Karpas-422 (cell line): ENCODE measurements around the gene EEF1A2. TPM values are rescaled to one million over a fixed set of nuclear protein-coding genes. Genes with fewer than 3 reads are reported as not detected.

Experiments used
- DNase-seq: peaks from one replicate; pipeline ENCODE4 v3.0.0-alpha.2; 2015
- H2AFZ ChIP-seq: fragments of 200-600 bp; sonication (generic); 2 replicates; pipeline ENCODE4 v1.6.1; 2014; ENCODE audit warnings: antibody characterized with exemption, low read length, mixed read lengths
- H3K27ac ChIP-seq: fragments of 200-600 bp; sonication (generic); 2 replicates; pipeline ENCODE4 v1.5.1; 2014; ENCODE audit warnings: mild to moderate bottlenecking, low read length, moderate library complexity
- H3K27me3 ChIP-seq: fragments of 200-600 bp; sonication (generic); 2 replicates; pipeline ENCODE4 v1.6.1; 2014; ENCODE audit warnings: low read length, mixed read lengths
- H3K36me3 ChIP-seq: fragments of 200-600 bp; sonication (generic); 2 replicates; pipeline ENCODE4 v1.6.1; 2014; ENCODE audit warnings: low read length, mixed read lengths; ENCODE audit not compliant: insufficient read depth
- H3K4me1 ChIP-seq: fragments of 200-600 bp; sonication (generic); 2 replicates; pipeline ENCODE4 v1.6.1; 2014; ENCODE audit warnings: mild to moderate bottlenecking, low read length, mixed read lengths
- H3K4me2 ChIP-seq: fragments of 200-600 bp; sonication (generic); 2 replicates; pipeline ENCODE4 v1.6.1; 2014; ENCODE audit warnings: low read length, low read depth, mild to moderate bottlenecking; ENCODE audit not compliant: poor library complexity, severe bottlenecking
- H3K4me3 ChIP-seq: fragments of 200-600 bp; sonication (generic); 2 replicates; pipeline ENCODE4 v1.5.1; 2014; ENCODE audit warnings: mild to moderate bottlenecking, antibody characterized with exemption, low read length, mixed read lengths
- H3K79me2 ChIP-seq: fragments of 200-600 bp; sonication (generic); 2 replicates; pipeline ENCODE4 v1.6.1; 2014; ENCODE audit warnings: mild to moderate bottlenecking, low read length, mixed read lengths
- H3K9ac ChIP-seq: fragments of 200-600 bp; sonication (generic); 2 replicates; pipeline ENCODE4 v1.6.0; 2014; ENCODE audit warnings: low read length
- H3K9me2 ChIP-seq: fragments of 200-600 bp; sonication (generic), shearing (Covaris generic); replicated peaks from 2 replicates; pipeline ENCODE4 v1.6.0; 2014; ENCODE audit warnings: mild to moderate bottlenecking, low read length, moderate library complexity; ENCODE audit not compliant: insufficient read depth
- H3K9me3 ChIP-seq: fragments of 300-700, 200-600 bp; sonication (generic); 2 replicates; pipeline ENCODE4 v1.6.1; 2014; ENCODE audit warnings: low read length, mixed read lengths
- H4K20me1 ChIP-seq: fragments of 200-600 bp; sonication (generic); 2 replicates; pipeline ENCODE4 v1.6.1; 2014; ENCODE audit warnings: mild to moderate bottlenecking, antibody characterized with exemption, low read length, low read depth; ENCODE audit not compliant: insufficient read depth
- total RNA-seq: library from RNA; depleted of rRNA; stranded (reverse); fragments of >200 nt; shearing (Covaris generic); gene quantifications from 2 replicates; pipeline ENCODE4 v1.2.3, GENCODE V29; 2014; ENCODE audit warnings: low replicate concordance

EEF1A2 gene
- total RNA-seq, 1 experiment from 2014 or later, result 0.71 TPM

DNA sequence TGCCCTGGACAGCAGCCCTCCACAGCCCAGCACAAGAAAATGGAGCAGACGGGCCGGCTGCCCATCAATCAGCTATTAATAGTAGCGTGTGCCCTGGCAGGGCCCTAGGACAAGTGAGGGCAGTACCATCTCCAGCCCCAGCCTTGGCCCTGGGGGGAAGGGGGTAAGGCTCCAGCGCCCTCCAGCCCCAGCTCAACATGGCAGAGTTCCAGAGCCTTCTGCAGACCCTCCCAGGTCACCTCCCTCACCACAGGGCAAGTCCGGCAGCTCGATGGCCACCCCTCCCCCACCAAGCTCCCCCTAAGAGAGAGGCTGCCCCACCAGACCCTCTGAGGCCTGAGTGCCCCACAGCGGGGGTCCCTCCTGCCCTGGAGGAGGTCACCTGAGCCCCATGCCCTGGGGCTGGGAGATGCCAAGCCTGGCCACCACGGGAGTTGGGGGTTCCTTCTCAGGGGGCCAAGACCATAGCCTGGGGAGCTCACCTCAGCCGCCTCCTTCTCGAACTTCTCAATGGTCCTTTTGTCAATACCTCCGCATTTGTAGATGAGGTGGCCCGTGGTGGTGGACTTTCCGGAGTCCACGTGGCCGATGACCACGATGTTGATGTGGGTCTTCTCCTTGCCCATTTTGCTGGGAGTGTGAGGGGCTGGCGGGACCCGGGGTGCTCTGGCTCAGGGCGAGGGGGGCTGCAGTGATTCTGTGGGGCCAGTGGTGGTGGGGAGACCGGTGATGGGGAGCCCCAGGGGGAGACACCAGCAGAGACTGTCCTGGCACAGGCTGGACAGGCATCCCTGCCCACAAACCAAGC is 1.5 kb downstream of the EEF1A2 start:
- H3K4me2 ChIP-seq, result no peak overlapping the region

DNA sequence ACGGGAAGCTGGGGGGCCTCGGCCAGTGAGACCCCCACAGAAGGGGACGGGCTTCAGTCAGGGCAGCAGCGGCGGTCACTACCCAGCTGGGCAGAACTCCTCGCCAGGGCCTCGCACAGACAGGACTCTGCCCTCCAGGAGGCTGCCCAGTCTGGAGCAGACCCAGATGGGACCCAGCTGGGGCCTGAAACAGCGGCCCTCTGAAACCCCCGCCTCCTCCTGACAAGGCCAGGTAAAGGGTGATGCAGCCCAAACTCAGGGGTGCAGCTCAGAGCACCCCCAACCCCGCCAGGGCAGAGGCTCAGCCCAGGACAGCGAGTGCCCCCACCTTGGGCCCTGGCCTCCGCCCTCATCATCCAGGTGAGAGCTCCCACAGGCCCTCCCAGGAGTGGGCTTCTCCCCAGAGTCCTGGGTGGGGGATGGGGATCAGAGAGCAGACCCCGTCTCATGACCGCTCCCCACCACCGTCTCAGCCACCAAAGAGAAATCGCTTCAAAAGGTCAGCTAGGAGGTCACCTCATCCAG is 2.2 kb downstream of the EEF1A2 start:
- Histone ChIP-seq H3K9ac (no peak overlapping the region), H3K9me3 (no peaks in the 10 kb centered on the region), H3K4me3 (no peak overlapping the region), H2AFZ (no peak overlapping the region), H3K4me2 (no peak overlapping the region), H3K4me1 (peaks cover 3% of the 10 kb centered on the region), H3K9me2 (no peaks in the 10 kb centered on the region), H3K79me2 (no peaks in the 10 kb centered on the region), H3K27me3 (no peaks in the 10 kb centered on the region), H4K20me1 (no peaks in the 10 kb centered on the region; the same call in 1 of the 2 replicates), H3K27ac (no peak overlapping the region), H3K36me3 (no peaks in the 10 kb centered on the region)
- no peak for DNase-seq

More for the DNA sequence above, 1.5 kb downstream of the EEF1A2 start:
- Histone ChIP-seq H3K4me3 (no peak overlapping the region), H3K9ac (no peak overlapping the region), H3K27ac (no peak overlapping the region), H3K9me3 (no peaks in the 10 kb centered on the region), H2AFZ (no peak overlapping the region), H3K4me1 (peaks cover 10% of the 10 kb centered on the region), H3K79me2 (no peaks in the 10 kb centered on the region), H3K36me3 (no peaks in the 10 kb centered on the region), H3K9me2 (no peaks in the 10 kb centered on the region), H3K27me3 (no peaks in the 10 kb centered on the region), H4K20me1 (no peaks in the 10 kb centered on the region; the same call in 1 of the 2 replicates)
- DNase-seq, result no peak

DNA sequence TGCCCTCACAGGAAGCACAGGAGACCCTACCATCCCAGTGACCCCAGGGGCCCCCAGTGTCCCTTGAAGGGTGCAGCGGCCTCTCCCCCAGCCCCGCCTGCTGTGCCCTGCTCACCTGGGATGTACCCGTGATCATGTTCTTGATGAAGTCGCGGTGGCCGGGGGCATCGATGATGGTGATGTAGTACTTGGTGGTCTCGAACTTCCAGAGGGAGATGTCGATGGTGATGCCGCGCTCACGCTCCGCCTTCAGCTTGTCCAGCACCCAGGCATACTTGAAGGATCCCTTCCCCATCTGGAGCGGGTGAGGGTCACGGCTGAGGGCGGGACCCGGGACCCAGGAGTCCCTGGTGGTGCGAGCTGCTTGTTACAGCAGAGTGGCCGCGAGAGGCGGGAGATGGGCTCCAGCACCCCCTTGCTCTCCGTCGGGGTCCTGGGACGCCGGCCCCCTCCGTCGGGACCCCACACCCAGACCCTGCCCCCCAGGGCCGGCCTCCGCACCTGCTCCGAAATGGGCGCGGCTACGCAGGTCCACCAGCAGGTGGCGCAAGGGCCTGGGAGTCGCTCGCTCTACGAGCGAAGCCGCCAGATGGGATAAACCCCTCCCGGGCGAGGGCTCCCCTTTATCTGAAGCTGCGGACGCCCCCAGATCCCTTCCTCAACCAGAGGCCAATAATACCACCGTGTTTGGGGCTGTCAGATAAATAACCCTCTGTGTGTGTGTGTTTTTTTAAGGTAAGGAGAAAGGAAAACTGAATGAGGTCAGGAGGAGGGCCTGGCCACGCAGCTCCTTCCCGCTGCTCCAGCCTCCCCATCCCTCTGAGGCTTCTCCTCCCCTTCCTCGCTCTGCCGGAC is 2.9 kb downstream of the EEF1A2 start:
- Histone ChIP-seq H3K27ac (no peak overlapping the region), H2AFZ (no peak overlapping the region), H3K9me2 (no peaks in the 10 kb centered on the region), H3K4me3 (no peak overlapping the region), H3K79me2 (no peaks in the 10 kb centered on the region), H3K9ac (no peak overlapping the region), H3K4me1 (no peaks in the 10 kb centered on the region), H3K9me3 (no peaks in the 10 kb centered on the region), H3K27me3 (no peaks in the 10 kb centered on the region), H4K20me1 (no peaks in the 10 kb centered on the region; the same call in 1 of the 2 replicates), H3K4me2 (no peak overlapping the region), H3K36me3 (no peaks in the 10 kb centered on the region)
- DNase-seq, result peak; percentile 89

DNA sequence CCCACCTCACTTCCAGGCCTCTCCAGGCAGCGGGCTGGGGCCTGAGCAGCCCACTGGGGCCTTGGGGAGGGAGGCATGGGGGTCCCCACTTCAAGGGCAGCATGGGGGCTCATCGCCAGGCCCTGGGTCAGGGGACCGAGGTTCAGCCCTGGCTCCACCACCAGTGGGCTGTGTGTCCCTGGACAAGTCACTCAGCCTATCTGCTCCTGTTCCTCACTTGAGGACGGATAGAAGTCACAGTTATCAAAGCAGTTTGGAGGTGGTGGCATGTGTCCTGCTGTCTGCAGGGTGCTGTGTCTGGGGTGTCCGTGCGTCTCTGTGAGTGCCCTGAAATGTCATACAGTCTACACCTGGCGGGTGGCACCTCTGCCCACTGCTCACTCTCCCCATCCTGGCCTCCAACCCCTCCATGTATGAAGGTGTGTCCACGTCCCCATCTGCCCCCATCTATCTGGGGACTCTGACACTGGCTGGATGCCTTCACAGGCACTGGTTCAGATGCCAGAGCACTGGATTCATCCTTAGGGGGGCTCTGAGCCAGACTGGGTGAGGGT is 3.6 kb downstream of the EEF1A2 start:
- no peak overlapping the region for H2AFZ ChIP-seq
- H3K4me1 ChIP-seq, result no peaks in the 10 kb centered on the region
- no peaks in the 10 kb centered on the region for H3K79me2 ChIP-seq
- no peak for DNase-seq
- H3K36me3 ChIP-seq, result no peaks in the 10 kb centered on the region
- H3K9me3 ChIP-seq, result no peaks in the 10 kb centered on the region
- H3K9ac ChIP-seq, result no peak overlapping the region
- no peaks in the 10 kb centered on the region for H3K27me3 ChIP-seq
- no peak overlapping the region for H3K4me3 ChIP-seq
- no peak overlapping the region for H3K27ac ChIP-seq
- no peaks in the 10 kb centered on the region for H3K9me2 ChIP-seq
- H3K4me2 ChIP-seq, result no peak overlapping the region
- no peaks in the 10 kb centered on the region; the same call in 1 of the 2 replicates for H4K20me1 ChIP-seq

DNA sequence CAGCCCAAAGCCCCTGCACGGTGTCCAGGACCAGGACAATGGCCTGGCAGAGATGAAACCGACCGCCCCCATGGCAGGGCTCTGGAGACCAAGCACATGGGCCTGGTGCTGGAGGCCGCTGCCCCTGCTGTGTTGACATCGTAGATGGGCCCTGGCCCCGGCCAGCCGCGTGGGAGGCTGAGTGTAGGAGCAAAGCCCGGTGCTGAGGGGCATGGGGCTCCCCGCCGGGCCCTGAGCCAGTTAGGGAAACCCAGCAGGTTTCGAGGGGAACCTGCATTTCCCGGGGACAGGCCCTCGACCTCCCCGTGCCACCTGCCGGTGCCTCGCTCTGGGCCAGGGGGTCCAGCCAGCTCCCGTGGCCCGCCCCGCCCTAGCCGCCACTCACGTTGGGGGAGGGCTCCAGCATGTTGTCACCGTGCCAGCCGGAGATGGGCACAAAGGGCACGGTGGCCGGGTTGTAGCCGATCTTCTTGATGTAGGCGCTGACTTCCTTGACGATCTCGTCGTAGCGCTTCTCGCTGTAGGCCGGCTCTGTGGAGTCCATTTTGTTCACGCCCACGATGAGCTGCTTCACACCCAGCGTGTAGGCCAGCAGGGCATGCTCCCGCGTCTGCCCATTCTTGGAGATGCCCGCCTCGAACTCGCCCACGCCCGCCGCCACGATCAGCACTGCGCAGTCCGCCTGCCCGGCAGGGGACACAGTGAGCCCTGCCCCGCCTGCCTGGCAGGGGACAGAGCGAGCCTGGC is 4.3 kb downstream of the EEF1A2 start:
- no peaks in the 10 kb centered on the region; the same call in 1 of the 2 replicates for H4K20me1 ChIP-seq

DNA sequence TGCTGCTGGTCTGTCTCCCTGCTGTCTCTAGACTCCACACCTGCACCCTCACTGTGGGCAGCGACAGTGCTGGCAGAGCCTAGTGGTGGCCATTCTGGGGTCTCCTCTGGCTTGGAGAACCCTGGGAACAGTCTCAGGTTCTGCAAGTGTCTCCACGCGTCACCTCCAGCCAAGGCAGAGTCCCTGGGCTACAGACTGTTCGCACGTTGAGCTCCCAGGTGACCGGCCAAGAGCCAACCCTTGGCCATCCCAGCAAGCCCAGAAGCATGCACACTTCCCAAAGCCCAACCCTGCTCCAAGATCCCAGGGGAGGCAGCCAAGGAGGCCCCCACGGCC is 4.8 kb downstream of the EEF1A2 start:
- H3K9ac ChIP-seq, result no peak overlapping the region
- H3K4me3 ChIP-seq, result no peak overlapping the region
- no peaks in the 10 kb centered on the region for H3K79me2 ChIP-seq
- H2AFZ ChIP-seq, result no peak overlapping the region
- H3K4me2 ChIP-seq, result no peak overlapping the region
- no peaks in the 10 kb centered on the region for H3K27me3 ChIP-seq
- H3K36me3 ChIP-seq, result no peaks in the 10 kb centered on the region
- no peaks in the 10 kb centered on the region for H3K4me1 ChIP-seq
- no peak for DNase-seq
- no peaks in the 10 kb centered on the region; the same call in 1 of the 2 replicates for H4K20me1 ChIP-seq
- no peaks in the 10 kb centered on the region for H3K9me2 ChIP-seq
- H3K27ac ChIP-seq, result no peak overlapping the region
- no peaks in the 10 kb centered on the region for H3K9me3 ChIP-seq

More for the DNA sequence above, 4.3 kb downstream of the EEF1A2 start:
- no peak for DNase-seq
- H3K9me3 ChIP-seq, result no peaks in the 10 kb centered on the region
- H3K4me3 ChIP-seq, result no peak overlapping the region
- no peaks in the 10 kb centered on the region for H3K9me2 ChIP-seq
- H3K4me1 ChIP-seq, result no peaks in the 10 kb centered on the region
- no peak overlapping the region for H3K9ac ChIP-seq
- H3K27me3 ChIP-seq, result no peaks in the 10 kb centered on the region
- no peaks in the 10 kb centered on the region for H3K36me3 ChIP-seq
- H3K27ac ChIP-seq, result no peak overlapping the region
- H3K79me2 ChIP-seq, result no peaks in the 10 kb centered on the region
- no peak overlapping the region for H3K4me2 ChIP-seq
- no peak overlapping the region for H2AFZ ChIP-seq

DNA sequence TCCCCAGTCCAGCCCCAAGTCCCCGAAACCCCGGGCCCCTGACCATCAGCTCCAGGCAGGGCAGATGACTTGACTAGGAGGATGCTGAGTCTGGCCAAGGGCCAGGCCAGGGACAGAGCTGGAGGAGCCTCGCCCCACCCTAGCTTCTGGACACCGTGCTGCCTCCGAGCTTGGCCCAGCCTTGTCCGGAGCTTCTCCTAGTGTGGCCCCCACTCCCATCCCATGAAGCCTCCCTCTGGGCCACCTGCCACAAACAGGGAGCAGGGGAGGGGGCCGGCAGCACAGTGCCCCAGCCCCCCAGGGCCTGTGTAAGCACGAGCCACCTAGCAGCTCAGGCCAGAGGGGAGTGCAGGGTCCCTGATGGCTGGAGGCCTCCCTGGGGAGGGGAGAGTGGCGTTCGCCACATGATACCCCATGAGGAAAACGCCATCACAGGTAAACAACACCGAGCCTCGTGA is 5.3 kb downstream of the EEF1A2 start:
- Histone ChIP-seq H3K4me3 (no peak overlapping the region), H4K20me1 (no peaks in the 10 kb centered on the region; the same call in 1 of the 2 replicates), H3K4me1 (no peaks in the 10 kb centered on the region), H3K27ac (no peak overlapping the region), H3K4me2 (no peak overlapping the region), H3K36me3 (no peaks in the 10 kb centered on the region), H2AFZ (no peak overlapping the region), H3K9me2 (no peaks in the 10 kb centered on the region), H3K9me3 (no peaks in the 10 kb centered on the region), H3K27me3 (no peaks in the 10 kb centered on the region), H3K9ac (no peak overlapping the region), H3K79me2 (no peaks in the 10 kb centered on the region)
- no peak for DNase-seq
